ENCODE results near the gene BRAT1. TPM values are rescaled to one million over a fixed set of nuclear protein-coding genes. Genes with fewer than 3 reads are reported as not detected.

The BRAT1 gene
- total and polyA plus RNA-seq, 2 donors from 2014 or later, result 18.7 to 23.7 TPM

GRCh38 chr7:2575733-2576340 lies 20.5 kb upstream of the BRAT1 start:
- intact Hi-C loops (cut with DNase I), result no loop called here
- FAIRE-seq, result no peak
- TF ChIP-seq CTCF (IDR thresholded peaks at IDR 0.05; ENCODE audit: borderline replicate concordance, extremely low read depth, insufficient read depth), result no peak

DNA sequence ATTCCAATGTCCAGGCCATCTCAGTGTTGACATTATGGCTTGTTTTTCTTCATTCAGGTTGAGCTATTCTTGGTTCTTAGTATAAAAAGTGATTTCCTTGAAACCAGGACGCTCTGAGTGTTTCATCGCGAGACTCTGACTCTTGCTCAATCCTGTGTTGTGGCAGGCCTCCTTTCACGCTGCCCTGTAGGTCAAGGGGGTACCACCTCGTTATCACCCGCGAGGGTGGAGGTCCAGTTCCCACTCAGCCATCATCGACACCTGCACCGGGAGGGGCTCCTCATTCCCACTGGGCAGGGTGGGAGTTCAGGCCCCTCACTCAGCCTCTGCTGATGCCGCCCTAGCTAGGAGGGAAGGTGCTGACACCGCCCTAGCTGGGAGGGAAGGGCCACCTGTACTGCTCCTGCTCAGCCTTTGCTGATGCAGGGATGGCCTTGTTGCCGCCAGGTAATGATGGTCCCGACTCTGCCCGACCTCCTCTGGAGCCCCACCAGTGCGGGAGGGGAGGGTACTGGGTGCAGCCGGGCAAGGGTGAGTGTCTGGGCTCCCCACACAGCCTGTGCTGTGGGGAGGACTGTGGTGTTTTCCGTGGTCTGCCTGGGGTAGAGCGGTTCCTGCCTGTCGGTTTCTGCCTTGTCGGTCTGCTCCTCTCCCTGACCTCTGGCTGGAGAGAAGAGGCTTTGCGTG lies 19.9 kb upstream of the BRAT1 start:
- Histone ChIP-seq H3K27ac (ENCODE audit: low read depth in 2 of 2, low read length in 2 of 2) (no peak overlapping the region), H3K36me3 (ENCODE audit: control insufficient read depth in 2 of 3, insufficient read depth in 3 of 3, low read length in 3 of 3) (peaks cover 0 to 31% (median 13%) of the 10 kb centered on the region in 3 donors), H3K9ac (ENCODE audit: low read length in 3 of 3) (no peak overlapping the region), H3K9me3 (ENCODE audit: control insufficient read depth in 2 of 3, insufficient read depth in 1 of 3, low read length in 3 of 3) (no peaks in the 10 kb centered on the region), H3K4me3 (ENCODE audit: low read length in 3 of 3) (no peak overlapping the region), H3K27me3 (ENCODE audit: control insufficient read depth, insufficient read depth, low read length) (no peaks in the 10 kb centered on the region), H3K4me1 (ENCODE audit: control insufficient read depth in 2 of 3, insufficient read depth in 2 of 3, low read depth in 1 of 3, low read length in 3 of 3) (no peaks in the 10 kb centered on the region)
- no peak for FAIRE-seq
- TF ChIP-seq CTCF (IDR thresholded peaks at IDR 0.05; ENCODE audit: borderline replicate concordance, extremely low read depth, insufficient read depth), result no peak
- intact Hi-C loops (cut with DNase I), result no loop called here
- DNase-seq, result no peak

More at GRCh38 chr7:2575733-2576340, 20.5 kb upstream of the BRAT1 start:
- Histone ChIP-seq H3K4me1 (ENCODE audit: control insufficient read depth in 2 of 3, insufficient read depth in 2 of 3, low read depth in 1 of 3, low read length in 3 of 3) (no peaks in the 10 kb centered on the region), H3K27ac (ENCODE audit: low read depth in 2 of 2, low read length in 2 of 2) (no peak overlapping the region), H3K4me3 (ENCODE audit: low read length in 3 of 3) (no peak overlapping the region), H3K36me3 (ENCODE audit: control insufficient read depth in 2 of 3, insufficient read depth in 3 of 3, low read length in 3 of 3) (peaks cover 0 to 31% (median 13%) of the 10 kb centered on the region in 3 donors), H3K9ac (ENCODE audit: low read length in 3 of 3) (no peak overlapping the region), H3K27me3 (ENCODE audit: control insufficient read depth, insufficient read depth, low read length) (no peaks in the 10 kb centered on the region), H3K9me3 (ENCODE audit: control insufficient read depth in 2 of 3, insufficient read depth in 1 of 3, low read length in 3 of 3) (no peaks in the 10 kb centered on the region)
- peak in 3 of 5 donors; percentile 44 to 57 (median 54) for DNase-seq

DNA sequence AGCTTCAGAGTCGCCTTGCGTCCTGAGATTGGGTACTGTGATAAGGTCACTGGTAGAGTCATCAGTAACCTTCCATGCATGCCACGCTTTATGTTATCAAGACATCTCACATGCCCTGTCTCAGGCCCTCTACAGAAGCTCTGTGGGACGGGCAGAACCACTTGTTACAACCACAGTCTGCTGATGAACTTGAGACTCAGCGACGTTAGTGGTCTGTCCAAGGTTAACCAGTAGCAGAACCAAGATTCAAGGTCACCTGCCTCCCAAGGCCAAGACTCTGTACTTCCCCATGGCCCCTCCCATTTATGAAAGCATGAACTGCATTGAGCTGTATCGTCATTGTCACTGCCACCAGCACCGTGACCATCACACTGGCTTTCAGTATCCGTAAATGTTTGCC lies 18.4 kb upstream of the BRAT1 start:
- TF ChIP-seq CTCF (IDR thresholded peaks at IDR 0.05; ENCODE audit: borderline replicate concordance, extremely low read depth, insufficient read depth), result no peak
- Histone ChIP-seq H3K27me3 (ENCODE audit: control insufficient read depth, insufficient read depth, low read length) (no peaks in the 10 kb centered on the region), H3K36me3 (ENCODE audit: control insufficient read depth in 2 of 3, insufficient read depth in 3 of 3, low read length in 3 of 3) (peaks cover 0 to 31% (median 13%) of the 10 kb centered on the region in 3 donors), H3K4me3 (ENCODE audit: low read length in 3 of 3) (no peak overlapping the region), H3K9me3 (ENCODE audit: control insufficient read depth in 2 of 3, insufficient read depth in 1 of 3, low read length in 3 of 3) (no peaks in the 10 kb centered on the region), H3K27ac (ENCODE audit: low read depth in 2 of 2, low read length in 2 of 2) (no peak overlapping the region), H3K9ac (ENCODE audit: low read length in 3 of 3) (no peak overlapping the region), H3K4me1 (ENCODE audit: control insufficient read depth in 2 of 3, insufficient read depth in 2 of 3, low read depth in 1 of 3, low read length in 3 of 3) (no peaks in the 10 kb centered on the region)
- DNase-seq (no peak), FAIRE-seq (no peak)
- intact Hi-C loops (cut with DNase I), result no loop called here

Measured in kidney (tissue), 14 donors.